NCI-H187 (cell line): ENCODE results near the gene NUDT19.
"Not testable (repeated sequence)": the region's sequence is repeated elsewhere in the genome, so short reads cannot be mapped to it uniquely, and the experiment has no call there.

Source experiments
- DNase-seq, 2 experiments: peaks; one replicate each; lab custom pipeline; 2025; lab: John Stamatoyannopoulos, UW

The NUDT19 gene

DNA sequence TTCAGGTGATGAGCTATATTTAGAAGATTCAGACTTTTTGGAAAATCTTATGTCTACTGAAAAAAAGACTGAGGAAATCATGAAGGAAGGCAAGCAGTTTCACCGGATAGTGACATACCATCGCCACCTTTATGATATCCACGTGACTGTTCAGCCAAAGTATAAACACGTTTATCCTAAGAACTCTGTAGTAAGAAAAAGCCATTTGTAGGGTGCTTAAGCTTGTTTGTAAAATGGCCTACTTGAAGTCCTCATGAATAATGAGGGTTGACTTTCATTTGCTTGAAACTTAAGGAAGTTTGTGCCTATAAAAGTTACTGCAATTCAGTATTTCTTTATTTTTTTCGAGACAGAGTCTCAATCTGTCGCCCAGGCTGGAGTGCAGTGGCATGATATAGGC is 20.1 kb downstream of the NUDT19 start:
- no peak for DNase-seq

GRCh38 chr19:32716203-32716602 is 24.6 kb downstream of the NUDT19 start:
- DNase-seq, result not testable (repeated sequence)

- DNase-seq, result no peak
Measured at GRCh38 chr19:32717496-32717895, 25.9 kb downstream of the NUDT19 start.

GRCh38 chr19:32718286-32718685 is 26.7 kb downstream of the NUDT19 start:
- DNase-seq, result no peak

DNA sequence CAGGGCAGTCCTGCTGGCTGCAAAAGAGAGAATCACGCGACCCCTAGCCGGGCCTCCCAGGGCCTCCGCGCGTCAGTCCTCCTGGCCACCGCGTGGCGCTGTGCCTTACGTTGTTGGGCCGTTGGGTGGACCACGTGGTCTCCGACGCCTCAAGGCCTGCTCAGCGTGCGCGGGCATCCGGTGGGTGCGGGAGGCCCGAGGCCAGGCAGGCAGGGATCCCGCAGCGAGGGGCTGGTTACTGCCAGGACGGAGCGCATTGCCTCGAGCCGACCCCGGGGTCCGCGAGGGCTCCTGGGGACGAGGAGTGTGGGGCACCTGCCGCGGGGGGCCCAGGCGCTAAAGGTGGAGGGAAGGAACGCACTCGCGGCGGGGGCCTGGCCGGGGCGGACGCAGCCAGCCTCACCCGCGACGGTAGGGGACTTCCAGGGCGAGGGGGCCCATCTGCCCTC is 28.0 kb downstream of the NUDT19 start, which contains the start of gene TDRD12:
TDRD12 (plus strand) TSS at position 157 of the 449 bp plus-strand sequence. CDS start 306 bp downstream, outside the sequence.
- no peak for DNase-seq

DNA sequence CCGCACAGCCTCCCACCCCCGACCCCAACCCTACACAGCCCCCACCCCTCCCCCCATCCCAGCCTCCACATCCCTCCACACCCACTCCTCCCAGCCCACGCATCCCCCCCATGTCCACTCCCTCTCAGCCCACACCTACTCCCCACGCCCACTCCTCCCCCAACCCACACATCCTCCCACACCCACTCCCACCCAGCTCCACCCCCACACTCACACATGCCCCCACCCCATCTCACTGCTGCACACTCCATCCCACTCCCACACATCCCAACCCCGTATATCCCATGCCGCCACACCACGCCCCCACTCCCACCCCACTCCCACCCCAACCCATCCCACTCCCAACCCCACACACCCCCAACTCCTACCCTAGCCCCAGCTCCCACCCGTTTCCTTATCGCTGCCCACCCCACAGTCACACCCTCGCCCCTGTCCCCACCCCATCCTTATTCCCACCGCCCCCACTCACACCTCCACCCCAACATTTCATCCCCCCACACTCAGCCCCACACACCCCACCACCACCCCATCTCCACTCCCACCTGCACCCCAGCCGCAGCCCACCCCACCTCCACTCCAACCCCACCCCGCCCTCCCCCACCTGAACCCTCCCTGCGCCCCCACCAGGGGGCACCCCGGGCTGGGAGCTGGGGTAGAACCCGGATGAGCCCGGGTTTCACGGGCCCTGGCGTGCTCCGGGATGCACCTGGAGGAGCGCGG is 28.8 kb downstream of the NUDT19 start:
- DNase-seq, result no peak

DNA sequence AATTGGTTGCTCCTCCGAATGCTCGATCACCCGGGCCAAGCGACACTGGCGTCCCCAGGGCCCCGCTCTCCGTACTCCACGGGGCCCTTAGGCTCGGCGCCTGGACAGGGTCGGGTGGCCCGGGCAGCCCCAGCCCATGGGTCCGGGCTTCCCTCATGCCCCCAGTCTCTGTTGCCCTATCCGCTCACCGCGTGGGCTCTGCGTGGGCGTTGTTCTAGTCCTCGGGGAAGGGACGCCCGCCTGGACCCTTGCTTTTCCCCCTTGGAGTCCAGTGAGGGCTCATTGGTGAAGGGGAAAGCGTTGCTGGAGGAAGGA is 29.3 kb downstream of the NUDT19 start:
- DNase-seq, result no peak

DNA sequence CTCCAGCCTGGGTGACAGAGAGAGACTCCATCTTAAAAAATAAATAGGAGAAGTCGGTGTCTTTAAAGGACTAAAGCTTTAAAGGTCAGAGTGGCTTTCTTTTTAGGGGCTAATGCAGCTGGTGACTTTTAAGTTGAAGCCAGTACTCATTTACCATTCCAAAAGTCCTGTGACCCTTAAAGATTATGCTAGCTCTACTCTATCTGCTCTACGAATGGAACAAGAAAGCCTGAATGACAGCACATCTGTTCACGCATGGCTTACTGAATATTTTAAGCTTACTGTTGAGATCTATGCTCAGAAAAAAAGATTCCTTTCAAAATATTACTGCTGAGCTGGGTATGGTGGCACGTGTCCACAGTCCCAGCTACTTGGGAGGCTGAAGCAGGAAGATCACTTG is 44.3 kb downstream of the NUDT19 start:
- DNase-seq, result no peak

DNA sequence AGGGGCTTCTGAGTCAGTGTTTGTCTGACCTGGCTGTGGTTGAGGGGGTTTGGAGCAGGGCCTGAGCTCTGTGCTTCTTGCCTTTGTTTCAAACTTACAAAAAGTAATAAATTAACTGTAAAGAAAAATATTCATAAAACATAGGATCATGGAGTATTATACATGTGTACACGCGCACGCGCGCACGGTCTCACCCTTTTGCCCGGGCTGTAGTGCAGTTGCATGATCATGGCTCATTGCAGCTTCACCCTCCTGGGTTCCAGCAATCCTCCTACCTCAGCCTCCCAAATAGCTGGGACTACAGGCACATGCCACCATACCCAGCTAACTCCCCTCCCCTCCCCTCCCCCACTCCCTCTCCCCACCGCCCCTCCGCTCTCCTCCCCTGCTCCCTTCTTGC is 51.4 kb downstream of the NUDT19 start:
- DNase-seq, result no peak

DNA sequence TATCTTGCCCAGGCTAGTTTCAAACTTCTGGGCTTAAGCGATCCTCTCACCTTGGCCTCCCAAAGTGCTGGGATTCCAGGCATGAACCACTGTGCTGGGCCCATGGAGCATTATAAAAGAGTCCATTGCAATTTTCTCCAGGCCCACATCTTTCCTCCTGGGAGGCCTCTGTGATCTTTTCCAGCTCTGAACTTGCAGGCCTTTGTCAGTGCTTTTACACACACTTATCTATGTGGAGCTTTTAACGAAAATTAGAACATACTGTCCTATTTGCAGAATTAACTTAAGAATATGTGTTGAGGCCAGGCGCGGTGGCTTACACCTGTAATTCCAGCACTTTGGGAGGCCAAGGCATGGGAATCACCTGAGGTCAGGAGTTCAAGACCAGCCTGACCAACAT is 51.8 kb downstream of the NUDT19 start:
- DNase-seq, result no peak

- no peak for DNase-seq
Measured at GRCh38 chr19:32744555-32745325, 53.1 kb downstream of the NUDT19 start.

DNA sequence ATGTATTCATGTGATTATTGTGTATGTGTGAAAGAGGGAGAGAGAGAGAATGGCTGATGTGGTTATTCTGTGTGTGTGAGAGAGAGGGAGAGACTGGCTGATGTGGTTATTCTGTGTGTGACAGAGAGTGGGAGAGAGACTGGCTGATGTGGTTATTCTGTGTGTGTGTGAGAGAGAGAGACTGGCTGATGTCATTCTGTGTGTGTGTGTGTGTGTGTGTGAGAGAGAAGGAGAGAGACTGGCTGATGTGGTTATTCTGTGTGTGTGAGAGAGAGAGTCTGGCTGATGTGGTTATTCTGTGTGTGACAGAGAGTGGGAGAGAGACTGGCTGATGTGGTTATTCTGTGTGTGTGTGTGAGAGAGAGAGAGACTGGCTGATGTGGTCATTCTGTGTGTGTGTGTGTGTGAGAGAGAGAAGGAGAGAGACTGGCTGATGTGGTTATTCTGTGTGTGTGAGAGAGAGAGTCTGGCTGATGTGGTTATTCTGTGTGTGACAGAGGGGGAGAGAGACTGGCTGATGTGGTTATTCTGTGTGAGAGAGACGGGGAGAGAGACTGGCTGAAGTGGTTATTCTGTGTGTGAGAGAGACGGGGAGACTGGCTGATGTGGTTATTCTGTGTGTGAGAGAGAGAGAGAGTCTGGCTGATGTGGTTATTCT is 54.1 kb downstream of the NUDT19 start:
- not testable (repeated sequence) for DNase-seq

GRCh38 chr19:32746631-32747196 is 55.1 kb downstream of the NUDT19 start:
- DNase-seq, result not testable (repeated sequence)

- DNase-seq, result no peak
Measured at GRCh38 chr19:32748497-32748896, 56.9 kb downstream of the NUDT19 start.

DNA sequence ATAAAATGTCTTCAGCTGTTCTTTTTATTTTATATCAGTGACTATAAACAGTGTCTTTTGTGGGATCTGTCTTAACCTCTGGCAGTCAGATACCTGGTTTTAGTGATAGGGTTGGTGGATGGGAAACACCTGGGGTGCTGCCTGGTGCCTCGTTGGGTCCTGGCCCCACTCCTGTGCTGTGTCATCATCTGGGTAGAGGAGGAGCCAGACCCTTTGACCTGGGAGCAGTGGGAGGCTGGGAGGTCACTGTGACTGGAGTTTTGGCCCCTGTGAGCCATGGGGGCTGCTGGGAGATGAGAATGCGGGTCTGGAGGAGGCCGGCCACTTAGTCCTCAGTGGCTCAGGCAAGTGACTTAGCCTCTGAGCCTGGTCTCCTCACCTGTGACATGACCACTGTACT is 57.3 kb downstream of the NUDT19 start:
- no peak for DNase-seq

DNA sequence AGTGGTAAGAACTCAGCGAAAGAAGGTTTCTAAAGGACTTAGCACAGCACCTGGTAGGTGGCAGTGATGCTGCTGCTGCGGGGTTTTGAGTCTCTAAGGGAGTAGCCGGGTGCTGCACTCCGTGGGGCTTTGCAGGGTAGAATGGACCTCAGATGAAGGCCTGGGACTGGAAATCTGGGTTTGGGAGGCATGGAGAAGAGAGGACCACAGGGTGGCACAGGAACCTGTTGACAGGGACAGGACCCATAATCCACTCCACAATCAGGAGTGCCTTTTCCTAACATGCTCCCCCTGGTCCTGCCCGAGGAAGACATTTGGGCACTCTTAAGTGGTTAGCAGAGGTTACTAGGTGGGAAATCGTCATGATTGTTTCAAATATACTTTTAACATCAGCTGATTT is 57.7 kb downstream of the NUDT19 start:
- no peak for DNase-seq

GRCh38 chr19:32750441-32751055 is 58.9 kb downstream of the NUDT19 start:
- no peak for DNase-seq

- no peak for DNase-seq
Measured at GRCh38 chr19:32751066-32751465, 59.4 kb downstream of the NUDT19 start.

DNA sequence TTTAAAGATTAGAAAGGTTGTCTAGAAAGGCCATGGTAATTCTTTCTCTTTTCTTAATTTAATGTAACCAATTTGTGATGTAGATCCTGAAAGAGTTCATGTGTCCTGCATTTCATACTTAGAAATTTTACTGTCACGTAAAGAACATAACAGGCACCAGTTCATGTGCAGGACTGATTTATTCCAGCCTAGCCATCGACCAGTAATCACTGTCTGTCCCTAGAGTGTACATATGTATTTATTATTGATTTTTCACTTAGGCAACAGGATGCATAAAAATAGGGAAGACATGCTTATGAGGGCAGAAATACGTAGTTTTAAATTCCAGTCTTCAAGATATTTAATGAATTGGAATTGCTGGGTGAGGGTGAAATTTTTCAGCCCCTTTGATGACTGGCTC is 65.6 kb downstream of the NUDT19 start:
- DNase-seq, result no peak
